HFFc6 (cell line): Measurements from ENCODE around the gene CD3E. TPM values are rescaled to one million over a fixed set of nuclear protein-coding genes. Genes with fewer than 3 reads are reported as not detected.
A peak's percentile ranks its signal among the peaks of the same experiment; 100 is the strongest.

Experiments
- DNase-seq: peaks from one replicate; pipeline ENCODE4 v3.0.0-alpha.2; 2018
- H3K27ac Mint-ChIP-seq: 2 replicates; pipeline ENCODE4 v1.8.0; 2020; ENCODE audit warnings: mild to moderate bottlenecking, mixed read lengths
- H3K27me3 Mint-ChIP-seq: 2 replicates; pipeline ENCODE4 v1.8.0; 2021; ENCODE audit warnings: mild to moderate bottlenecking, moderate library complexity, mixed read lengths; ENCODE audit not compliant: insufficient read depth
- H3K36me3 Mint-ChIP-seq: 2 replicates; pipeline ENCODE4 v1.8.0; 2021; ENCODE audit warnings: low read depth, mixed read lengths
- H3K4me1 Mint-ChIP-seq: 2 replicates; pipeline ENCODE4 v1.8.0; 2020; ENCODE audit warnings: low read depth, mixed read lengths
- H3K4me3 Mint-ChIP-seq: 2 replicates; pipeline ENCODE4 v1.8.0; 2020; ENCODE audit warnings: mild to moderate bottlenecking, moderate library complexity, mixed read lengths
- H3K9me3 Mint-ChIP-seq: 2 replicates; pipeline ENCODE4 v1.8.0; 2020; ENCODE audit warnings: mild to moderate bottlenecking, mixed read lengths
- CTCF ChIP-seq: fragments of 200-600 bp; sonication (generic); IDR thresholded peaks from 2 replicates; pipeline ENCODE4 v1.5.0; 2021; ENCODE audit warnings: antibody characterized with exemption, mild to moderate bottlenecking
- total RNA-seq, 6 experiments: library from RNA; stranded (reverse); fragmentation: NEBNext Ultra II Directional; extraction: Animal tissue kit (Norgen Biotek cat#: 25700); gene quantifications; 2 replicates in 1 of 6; 3 replicates in 5 of 6; pipeline ENCODE4 v1.2.3, GENCODE V29; 2021

Gene CD3E
- total RNA-seq, 6 experiments from 2014 or later: not detected

GRCh38 chr11:118290923-118291322, 13.6 kb upstream of the CD3E start:
- peaks cover 3% of the 10 kb centered on the region; the same call in 1 of the 2 replicates for H3K9me3 Mint-ChIP-seq
- DNase-seq: peak; percentile 12
- no peak overlapping the region for H3K4me3 Mint-ChIP-seq
- TF ChIP-seq CTCF: peak; percentile 51; the same call in 1 of the 2 replicates
- peaks cover 31% of the 10 kb centered on the region for H3K27me3 Mint-ChIP-seq
- no peaks in the 10 kb centered on the region for H3K36me3 Mint-ChIP-seq
- no peaks in the 10 kb centered on the region for H3K4me1 Mint-ChIP-seq
- H3K27ac Mint-ChIP-seq: no peak overlapping the region

- Mint-ChIP-seq H3K4me3 (no peak overlapping the region), H3K36me3 (no peaks in the 10 kb centered on the region)
- no peak for DNase-seq
These were observed 12.9 kb upstream of the CD3E start for GRCh38 chr11:118291477-118292135.

GRCh38 chr11:118294053-118294452, 10.5 kb upstream of the CD3E start:
- no peak for DNase-seq
- H3K4me3 Mint-ChIP-seq: no peak overlapping the region
- TF ChIP-seq CTCF: no peak
- peaks cover 3% of the 10 kb centered on the region; the same call in 1 of the 2 replicates for H3K9me3 Mint-ChIP-seq
- peaks cover 35% of the 10 kb centered on the region for H3K27me3 Mint-ChIP-seq
- no peaks in the 10 kb centered on the region for H3K4me1 Mint-ChIP-seq
- no peak overlapping the region for H3K27ac Mint-ChIP-seq
- no peaks in the 10 kb centered on the region for H3K36me3 Mint-ChIP-seq

More at GRCh38 chr11:118291477-118292135, 12.9 kb upstream of the CD3E start:
- TF ChIP-seq CTCF: no peak
- Mint-ChIP-seq H3K9me3 (peaks cover 3% of the 10 kb centered on the region; the same call in 1 of the 2 replicates), H3K27ac (no peak overlapping the region), H3K4me1 (no peaks in the 10 kb centered on the region), H3K27me3 (peaks cover 34% of the 10 kb centered on the region)

- TF ChIP-seq CTCF: no peak
- DNase-seq: no peak
- no peak overlapping the region for H3K4me3 Mint-ChIP-seq
- H3K27me3 Mint-ChIP-seq: peaks cover 27% of the 10 kb centered on the region
- no peak overlapping the region for H3K27ac Mint-ChIP-seq
- no peaks in the 10 kb centered on the region for H3K36me3 Mint-ChIP-seq
- H3K9me3 Mint-ChIP-seq: no peaks in the 10 kb centered on the region
- no peaks in the 10 kb centered on the region for H3K4me1 Mint-ChIP-seq
These were observed 9.3 kb upstream of the CD3E start for GRCh38 chr11:118295199-118295598.

- Mint-ChIP-seq H3K27ac (no peak overlapping the region), H3K4me3 (no peak overlapping the region), H3K4me1 (no peaks in the 10 kb centered on the region), H3K27me3 (peaks cover 29% of the 10 kb centered on the region), H3K36me3 (no peaks in the 10 kb centered on the region), H3K9me3 (no peaks in the 10 kb centered on the region)
- peak; percentile 76 for TF ChIP-seq CTCF
- no peak for DNase-seq
These were observed 8.6 kb upstream of the CD3E start for GRCh38 chr11:118295815-118296454.
